ENCODE measurements around the gene EPHA6.
"Not testable (repeated sequence)": the region's sequence is repeated elsewhere in the genome, so short reads cannot be mapped to it uniquely, and the experiment has no call there.

Gene EPHA6

GRCh38 chr3:96900566-96900965, 86.2 kb downstream of the EPHA6 start:
- no peak for DNase-seq (ENCODE audit: low read depth in 3 of 3, low spot score in 1 of 3)

GRCh38 chr3:96915445-96915844, 101.1 kb downstream of the EPHA6 start:
- no peak for DNase-seq (ENCODE audit: low read depth in 3 of 3, low spot score in 1 of 3)

GRCh38 chr3:96931119-96931862, 116.9 kb downstream of the EPHA6 start:
- no peak for DNase-seq (ENCODE audit: low read depth in 3 of 3, low spot score in 1 of 3)

GRCh38 chr3:96942131-96942530, 127.7 kb downstream of the EPHA6 start:
- not testable (repeated sequence) for DNase-seq (ENCODE audit: low read depth in 3 of 3, low spot score in 1 of 3)

- no peak for DNase-seq (ENCODE audit: low read depth in 3 of 3, low spot score in 1 of 3)
Measured at GRCh38 chr3:96958856-96959255, 144.5 kb downstream of the EPHA6 start.

- DNase-seq (ENCODE audit: low read depth in 3 of 3, low spot score in 1 of 3) = no peak
Measured at GRCh38 chr3:96959474-96959873, 145.1 kb downstream of the EPHA6 start.

- DNase-seq (ENCODE audit: low read depth in 3 of 3, low spot score in 1 of 3) = no peak
Measured at GRCh38 chr3:96959901-96960641, 145.7 kb downstream of the EPHA6 start.

- no peak for DNase-seq (ENCODE audit: low read depth in 3 of 3, low spot score in 1 of 3)
Measured at GRCh38 chr3:96960661-96961330, 146.4 kb downstream of the EPHA6 start.

GRCh38 chr3:96961576-96961975, 147.2 kb downstream of the EPHA6 start:
- no peak for DNase-seq (ENCODE audit: low read depth in 3 of 3, low spot score in 1 of 3)

GRCh38 chr3:96966181-96966929, 152.0 kb downstream of the EPHA6 start:
- no peak for DNase-seq (ENCODE audit: low read depth in 3 of 3, low spot score in 1 of 3)

- no peak for DNase-seq (ENCODE audit: low read depth in 3 of 3, low spot score in 1 of 3)
Measured at GRCh38 chr3:96970211-96970610, 155.8 kb downstream of the EPHA6 start.

GRCh38 chr3:96977671-96978070, 163.3 kb downstream of the EPHA6 start:
- no peak for DNase-seq (ENCODE audit: low read depth in 3 of 3, low spot score in 1 of 3)

- not testable (repeated sequence) for DNase-seq (ENCODE audit: low read depth in 3 of 3, low spot score in 1 of 3)
Measured at GRCh38 chr3:96983716-96984115, 169.3 kb downstream of the EPHA6 start.

- DNase-seq (ENCODE audit: low read depth in 3 of 3, low spot score in 1 of 3) = no peak
Measured at GRCh38 chr3:96986241-96986640, 171.8 kb downstream of the EPHA6 start.

GRCh38 chr3:96991231-96991630, 176.8 kb downstream of the EPHA6 start:
- no peak for DNase-seq (ENCODE audit: low read depth in 3 of 3, low spot score in 1 of 3)

GRCh38 chr3:96991800-96992365, 177.5 kb downstream of the EPHA6 start:
- DNase-seq (ENCODE audit: low read depth in 3 of 3, low spot score in 1 of 3) = no peak

GRCh38 chr3:96994988-96995387, 180.6 kb downstream of the EPHA6 start:
- no peak for DNase-seq (ENCODE audit: low read depth in 3 of 3, low spot score in 1 of 3)

GRCh38 chr3:96996009-96996408, 181.6 kb downstream of the EPHA6 start:
- no peak for DNase-seq (ENCODE audit: low read depth in 3 of 3, low spot score in 1 of 3)

GRCh38 chr3:97001611-97002010, 187.2 kb downstream of the EPHA6 start:
- DNase-seq (ENCODE audit: low read depth in 3 of 3, low spot score in 1 of 3) = no peak

- no peak for DNase-seq (ENCODE audit: low read depth in 3 of 3, low spot score in 1 of 3)
Measured at GRCh38 chr3:97009427-97010019, 195.1 kb downstream of the EPHA6 start.
